CD14-positive monocyte (primary cell): ENCODE data around the gene MED26. TPM values are rescaled to one million over a fixed set of nuclear protein-coding genes. Genes with fewer than 3 reads are reported as not detected.

ENCODE experiments used
- DNase-seq, 3 donors: peaks; one replicate each; pipeline ENCODE4 v3.0.0-alpha.2; 2011 to 2022
- H2AFZ ChIP-seq: 2 replicates; pipeline ENCODE4 v1.6.0; 2012; ENCODE audit warnings: mild to moderate bottlenecking, low read depth, low read length, inconsistent platforms; ENCODE audit not compliant: insufficient read depth, poor library complexity, severe bottlenecking
- H3K27ac ChIP-seq, 2 donors: 1 replicate in 1 of 2; 2 replicates in 1 of 2; pipeline ENCODE4 v1.5.1; 2012 to 2013; ENCODE audit warnings: low read length in 2 of 2, control low read depth in 1 of 2, inconsistent platforms in 1 of 2, low read depth in 1 of 2, mild to moderate bottlenecking in 1 of 2
- H3K27me3 ChIP-seq, 2 donors: one replicate each; pipeline versions ENCODE4 v1.6.0 to v1.6.1; 2011 to 2013; ENCODE audit warnings: low read length in 2 of 2; ENCODE audit not compliant: control insufficient read depth in 2 of 2, insufficient read depth in 2 of 2
- H3K36me3 ChIP-seq, 2 donors: replicated peaks in 1 of 2; 1 replicate in 1 of 2; 2 replicates in 1 of 2; pipeline versions ENCODE4 v1.5.1 to v1.6.1; 2012 to 2013; ENCODE audit warnings: low read length in 2 of 2, control low read depth in 1 of 2, inconsistent platforms in 1 of 2, mild to moderate bottlenecking in 1 of 2; ENCODE audit not compliant: insufficient read depth in 2 of 2, control insufficient read depth in 1 of 2
- H3K4me1 ChIP-seq, 2 donors: 1 replicate in 1 of 2; 2 replicates in 1 of 2; pipeline versions ENCODE4 v1.5.1 to v1.6.1; 2012 to 2013; ENCODE audit warnings: low read length in 2 of 2, control low read depth in 1 of 2, inconsistent platforms in 1 of 2, mild to moderate bottlenecking in 1 of 2, moderate library complexity in 1 of 2; ENCODE audit not compliant: insufficient read depth in 2 of 2, control insufficient read depth in 1 of 2
- H3K4me2 ChIP-seq: replicated peaks from 2 replicates; pipeline ENCODE3; 2012; ENCODE audit warnings: low read length, moderate library complexity, mild to moderate bottlenecking; ENCODE audit not compliant: poor library complexity, severe bottlenecking; ENCODE audit errors: extremely low read depth
- H3K4me3 ChIP-seq, 3 experiments: fragments of 200-600 bp in 1 of 3; sonication (generic) in 1 of 3; replicated peaks in 1 of 3; 1 replicate in 2 of 3; 2 replicates in 1 of 3; pipeline ENCODE4 v1.5.1; 2011 to 2013; ENCODE audit warnings: low read length in 3 of 3, mild to moderate bottlenecking in 3 of 3, control low read depth in 2 of 3, low read depth in 2 of 3, inconsistent platforms in 1 of 3, moderate library complexity in 1 of 3
- H3K79me2 ChIP-seq: 2 replicates; pipeline ENCODE4 v1.6.0; 2012; ENCODE audit warnings: mild to moderate bottlenecking, control low read depth, inconsistent platforms, low read length, moderate library complexity; ENCODE audit not compliant: insufficient read depth
- H3K9ac ChIP-seq: 2 replicates; pipeline ENCODE4 v1.6.0; 2017; ENCODE audit warnings: low read length, mild to moderate bottlenecking; ENCODE audit not compliant: insufficient read depth, poor library complexity, severe bottlenecking
- H3K9me3 ChIP-seq, 2 donors: replicated peaks in 1 of 2; 1 replicate in 1 of 2; 2 replicates in 1 of 2; pipeline versions ENCODE4 v1.5.1 to v1.6.1; 2012 to 2013; ENCODE audit warnings: low read length in 2 of 2, control low read depth in 1 of 2; ENCODE audit not compliant: control insufficient read depth in 1 of 2, insufficient read depth in 1 of 2
- H4K20me1 ChIP-seq: 2 replicates; pipeline ENCODE4 v1.6.0; 2012; ENCODE audit warnings: mild to moderate bottlenecking, low read length, control low read depth, moderate library complexity; ENCODE audit not compliant: insufficient read depth
- H3K27ac Mint-ChIP-seq, 7 donors: one replicate each; pipeline ENCODE4 v1.8.0; 2020; ENCODE audit warnings: mild to moderate bottlenecking in 7 of 7, mixed read lengths in 7 of 7, moderate library complexity in 6 of 7, inconsistent platforms in 2 of 7
- H3K27me3 Mint-ChIP-seq, 3 donors: one replicate each; pipeline ENCODE4 v1.8.0; 2021 to 2022; ENCODE audit warnings: low read depth in 3 of 3, mild to moderate bottlenecking in 3 of 3, mixed read lengths in 3 of 3, moderate library complexity in 3 of 3, inconsistent platforms in 1 of 3
- H3K36me3 Mint-ChIP-seq, 2 donors: one replicate each; pipeline ENCODE4 v1.8.0; 2020; ENCODE audit warnings: mixed read lengths in 2 of 2, inconsistent platforms in 1 of 2, mild to moderate bottlenecking in 1 of 2
- H3K4me1 Mint-ChIP-seq: one replicate; pipeline ENCODE4 v1.8.0; 2020; ENCODE audit warnings: mild to moderate bottlenecking, mixed read lengths
- H3K4me3 Mint-ChIP-seq, 2 donors: one replicate each; pipeline ENCODE4 v1.8.0; 2020; ENCODE audit warnings: mild to moderate bottlenecking in 2 of 2, mixed read lengths in 2 of 2, moderate library complexity in 1 of 2
- H3K9me3 Mint-ChIP-seq, 7 donors: one replicate each; pipeline ENCODE4 v1.8.0; 2020 to 2022; ENCODE audit warnings: mixed read lengths in 7 of 7, mild to moderate bottlenecking in 6 of 7, moderate library complexity in 6 of 7, inconsistent platforms in 2 of 7
- WGBS: methylation state at CpG from one replicate; pipeline ENCODE4 v1.1.5; 2013; ENCODE audit warnings: missing lambda C conversion rate; ENCODE audit not compliant: insufficient coverage; 5-methylcytosine and 5-hydroxymethylcytosine counted together
- intact Hi-C, 2 donors: fragments of 100-400 bp; cut with micrococcal nuclease; formaldehyde crosslinking; loops; one replicate each; pipeline versions ENCODE4 v1.15.0 to v1.15.1; 2023
- polyA plus RNA-seq, 3 donors: library from polyadenylated mRNA; depleted of rRNA in 1 of 3; unstranded in 2 of 3; stranded (reverse) in 1 of 3; fragments of 300-500 nt in 2 of 3; fragments of >200 nt in 1 of 3; fragmentation: Illumina TruSeq in 2 of 3; gene quantifications; 1 replicate in 2 of 3; 2 replicates in 1 of 3; pipeline ENCODE4 v1.2.3, GENCODE V29; 2012 to 2021
- TF ChIP-seq, protein P1 (sequence below): fragments of 200-600 bp; IDR thresholded peaks from one replicate; pipeline ENCODE4 v1.8.0; 2022; ENCODE audit warnings: antibody characterized with exemption, mild to moderate bottlenecking

The MED26 gene
- polyA plus RNA-seq, 3 donors = 1.1 to 7.1 (median 2.1) TPM

- Histone ChIP-seq H2AFZ (no peak overlapping the region), H3K9me3 (no peaks in the 10 kb centered on the region), H3K9ac (no peak overlapping the region), H3K36me3 (peaks cover 0 to 6% of the 10 kb centered on the region in 2 donors), H3K4me2 (no peak overlapping the region), H4K20me1 (no peaks in the 10 kb centered on the region), H3K4me1 (peaks cover 38 to 54% of the 10 kb centered on the region in 2 donors), H3K79me2 (peaks cover 17% of the 10 kb centered on the region), H3K27ac (no peak overlapping the region), H3K4me3 (no peak overlapping the region), H3K27me3 (no peaks in the 10 kb centered on the region)
- intact Hi-C loops = no loop called here
- Mint-ChIP-seq H3K27ac (peak overlapping the region in 2 of 7 donors; percentile 15 to 68), H3K4me1 (peaks cover 53% of the 10 kb centered on the region), H3K9me3 (peaks cover 0 to 5% (median 0%) of the 10 kb centered on the region in 7 donors), H3K36me3 (peaks cover 4 to 28% of the 10 kb centered on the region in 2 donors), H3K4me3 (no peak overlapping the region), H3K27me3 (peaks cover 1 to 3% (median 2%) of the 10 kb centered on the region in 3 donors)
- no CpG with 5 or more reads among the region's 5 CpGs for WGBS
- no peak for DNase-seq
- TF ChIP-seq, protein P1, sequence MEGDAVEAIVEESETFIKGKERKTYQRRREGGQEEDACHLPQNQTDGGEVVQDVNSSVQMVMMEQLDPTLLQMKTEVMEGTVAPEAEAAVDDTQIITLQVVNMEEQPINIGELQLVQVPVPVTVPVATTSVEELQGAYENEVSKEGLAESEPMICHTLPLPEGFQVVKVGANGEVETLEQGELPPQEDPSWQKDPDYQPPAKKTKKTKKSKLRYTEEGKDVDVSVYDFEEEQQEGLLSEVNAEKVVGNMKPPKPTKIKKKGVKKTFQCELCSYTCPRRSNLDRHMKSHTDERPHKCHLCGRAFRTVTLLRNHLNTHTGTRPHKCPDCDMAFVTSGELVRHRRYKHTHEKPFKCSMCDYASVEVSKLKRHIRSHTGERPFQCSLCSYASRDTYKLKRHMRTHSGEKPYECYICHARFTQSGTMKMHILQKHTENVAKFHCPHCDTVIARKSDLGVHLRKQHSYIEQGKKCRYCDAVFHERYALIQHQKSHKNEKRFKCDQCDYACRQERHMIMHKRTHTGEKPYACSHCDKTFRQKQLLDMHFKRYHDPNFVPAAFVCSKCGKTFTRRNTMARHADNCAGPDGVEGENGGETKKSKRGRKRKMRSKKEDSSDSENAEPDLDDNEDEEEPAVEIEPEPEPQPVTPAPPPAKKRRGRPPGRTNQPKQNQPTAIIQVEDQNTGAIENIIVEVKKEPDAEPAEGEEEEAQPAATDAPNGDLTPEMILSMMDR = no peak
These were observed 40.2 kb upstream of the MED26 start for GRCh38 chr19:16668176-16668575.

DNA sequence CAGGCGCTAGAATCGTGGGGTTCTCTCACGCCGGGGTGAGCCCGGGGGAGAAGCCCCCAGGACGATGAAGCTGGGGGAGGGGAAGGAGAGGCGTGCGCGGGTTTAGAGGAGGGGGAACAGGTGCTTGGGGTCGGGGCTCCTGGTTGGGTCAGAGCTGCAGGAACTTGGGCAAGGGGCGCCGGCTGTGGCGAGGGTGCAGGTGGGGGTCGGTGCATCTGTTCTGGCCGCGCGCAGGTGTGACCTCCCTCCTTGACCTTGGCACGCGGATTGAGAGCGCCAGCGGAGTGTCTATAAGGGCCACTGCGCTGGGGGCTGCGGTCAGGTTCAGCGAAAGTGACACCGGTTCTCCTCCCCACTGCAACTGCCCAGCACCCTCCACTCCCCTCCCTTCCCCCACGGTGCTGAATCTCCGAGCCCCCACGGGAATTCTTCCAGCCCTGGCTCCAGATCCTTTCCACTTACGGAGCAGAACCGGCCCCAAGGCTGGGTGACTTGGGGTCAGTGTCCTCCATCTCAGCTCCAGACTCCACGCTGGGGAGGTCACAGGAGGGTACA, 33.6 kb upstream of the MED26 start:
- Mint-ChIP-seq H3K36me3 (peaks cover 19 to 31% of the 10 kb centered on the region in 2 donors), H3K27me3 (peaks cover 5 to 20% (median 17%) of the 10 kb centered on the region in 3 donors), H3K27ac (peak overlapping the region in 6 of 7 donors; percentile 40 to 85 (median 70)), H3K4me1 (peaks cover 56% of the 10 kb centered on the region), H3K4me3 (peak overlapping the region; percentile 84 to 90), H3K9me3 (peaks cover 0 to 5% (median 0%) of the 10 kb centered on the region in 7 donors)
- Histone ChIP-seq H3K9ac (peak overlapping the region; percentile 73), H3K4me3 (peak overlapping the region; percentile 81 to 92 (median 90)), H3K4me1 (peaks cover 40 to 63% of the 10 kb centered on the region in 2 donors), H3K27me3 (peaks cover 0 to 7% of the 10 kb centered on the region in 2 donors), H3K9me3 (no peaks in the 10 kb centered on the region), H2AFZ (peak overlapping the region; percentile 95), H3K4me2 (peak overlapping the region; percentile 100), H4K20me1 (peaks cover 32% of the 10 kb centered on the region), H3K79me2 (peaks cover 65% of the 10 kb centered on the region), H3K36me3 (peaks cover 15 to 23% of the 10 kb centered on the region in 2 donors), H3K27ac (peak overlapping the region in 1 of 2 donors; percentile 49)
- DNase-seq = no peak
- TF ChIP-seq, protein P1 = no peak
- intact Hi-C loops = loop anchor here (2.0 to 5.0 kb wide), 2 partner anchors 33 to 34 kb away; partner anchors contain the start of gene MED26 (in 2 of the 2)
- WGBS = under 1% methylated on average over 29 of the region's 31 CpGs
